Glomerular visceral epithelial cell (primary cell): ENCODE data around the gene HS6ST3.
"Not testable (repeated sequence)": the region's sequence is repeated elsewhere in the genome, so short reads cannot be mapped to it uniquely, and the experiment has no call there.

Experiments
- DNase-seq: peaks from one replicate; pipeline ENCODE4 v3.0.0-alpha.2; 2016; ENCODE audit errors: extremely low spot score

The HS6ST3 gene

GRCh38 chr13:96726651-96727050 lies 636.7 kb downstream of the HS6ST3 start:
- DNase-seq = no peak

DNA sequence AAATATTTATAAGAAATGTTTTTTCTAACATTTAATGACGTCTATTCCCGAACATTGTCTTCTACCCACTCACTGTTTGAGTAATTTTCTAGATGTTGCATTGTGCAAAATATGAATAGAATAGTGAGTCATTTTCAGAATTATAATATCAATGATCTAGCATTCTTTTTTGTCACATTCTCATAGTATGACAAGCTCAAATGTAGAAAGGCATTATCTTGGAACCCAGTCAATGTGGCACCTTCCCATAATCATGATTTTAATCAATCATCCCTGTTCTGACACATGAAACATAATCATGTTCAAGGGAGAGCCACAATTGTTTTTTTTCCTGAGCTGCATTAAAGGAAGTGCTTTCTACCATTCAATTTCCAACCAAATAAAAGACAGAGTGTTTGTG lies 638.6 kb downstream of the HS6ST3 start:
- DNase-seq = no peak

- no peak for DNase-seq
Observed at GRCh38 chr13:96730676-96731075, 640.8 kb downstream of the HS6ST3 start.

GRCh38 chr13:96734499-96734898 lies 644.6 kb downstream of the HS6ST3 start:
- DNase-seq = no peak

DNA sequence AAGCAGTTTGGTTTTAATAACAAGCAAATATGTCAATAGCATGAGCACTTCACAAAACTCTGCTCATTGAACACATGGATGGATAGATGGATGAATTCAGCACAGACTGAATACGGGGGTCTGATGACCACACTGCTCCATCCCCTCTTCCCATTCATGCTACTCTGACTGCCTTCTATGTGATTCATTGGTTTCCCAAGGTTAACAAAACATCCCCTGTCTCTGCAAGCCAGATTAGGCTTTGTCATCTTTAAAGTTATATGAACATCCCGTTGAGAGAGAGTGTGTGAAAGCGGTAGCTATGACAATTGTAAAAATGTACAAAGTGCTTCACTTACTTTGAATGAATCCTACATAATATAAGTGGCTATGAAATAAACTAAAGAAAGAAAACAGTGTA lies 651.9 kb downstream of the HS6ST3 start:
- no peak for DNase-seq

DNA sequence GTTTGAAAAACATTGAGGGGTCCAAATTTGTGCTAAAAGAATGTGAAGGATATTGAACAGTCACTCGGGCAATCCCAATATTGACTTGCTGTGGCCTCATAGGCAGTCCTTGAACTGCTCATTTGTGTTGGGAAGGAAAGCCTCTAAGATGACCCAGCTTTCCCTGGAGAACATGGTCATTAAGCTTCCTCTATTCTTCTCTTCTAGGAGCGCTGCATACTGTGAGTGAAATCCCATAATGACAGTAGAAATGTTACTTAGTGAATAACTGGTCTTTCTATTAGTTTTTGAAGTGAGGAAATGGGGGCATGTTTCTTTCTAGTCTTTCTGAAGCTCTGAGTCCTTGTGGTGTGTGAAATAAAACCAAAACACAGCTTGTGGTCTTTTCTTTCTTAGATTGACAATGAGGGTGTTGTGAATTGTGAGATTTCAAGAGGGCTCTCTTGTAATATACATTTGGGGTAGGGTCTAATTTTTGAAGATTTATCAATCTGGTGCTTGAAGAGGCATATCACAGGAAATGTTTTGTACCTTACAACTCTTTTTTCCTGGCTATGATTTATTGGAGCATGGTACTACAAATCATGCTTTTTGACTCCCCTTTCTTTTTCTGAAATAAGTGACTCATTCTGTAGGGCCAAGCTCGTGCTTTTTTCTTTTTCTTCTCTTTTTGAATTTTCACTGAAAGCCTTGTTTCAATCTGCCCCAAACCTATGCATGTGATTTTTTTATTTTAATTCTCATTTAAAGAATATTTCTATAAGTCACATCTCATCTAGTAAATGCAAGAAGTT lies 653.6 kb downstream of the HS6ST3 start:
- DNase-seq = no peak

GRCh38 chr13:96744367-96745331 lies 654.7 kb downstream of the HS6ST3 start:
- DNase-seq = no peak

- DNase-seq = no peak
Observed at GRCh38 chr13:96746886-96747285, 657.0 kb downstream of the HS6ST3 start.

GRCh38 chr13:96749825-96750224 lies 659.9 kb downstream of the HS6ST3 start:
- no peak for DNase-seq

- no peak for DNase-seq
Observed at GRCh38 chr13:96751089-96751488, 661.2 kb downstream of the HS6ST3 start.

DNA sequence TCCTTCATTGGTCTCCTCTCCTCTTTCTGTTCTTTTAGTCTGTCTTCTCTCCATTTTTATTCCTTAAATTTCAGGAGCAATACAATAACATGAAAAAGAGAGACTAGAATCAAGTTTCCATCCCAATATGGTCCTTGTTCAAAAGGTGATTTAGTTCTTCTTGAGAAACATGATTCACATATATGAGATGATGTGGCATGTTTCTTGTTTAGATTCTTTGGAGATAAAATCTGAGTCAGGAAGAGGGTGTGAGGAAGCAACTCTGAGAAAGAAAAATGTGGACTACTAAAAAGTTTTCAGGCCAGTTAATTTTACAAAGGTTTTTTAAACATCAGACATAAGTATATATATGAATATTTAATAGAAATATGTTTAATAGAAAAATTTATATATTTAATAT lies 673.0 kb downstream of the HS6ST3 start:
- no peak for DNase-seq

DNA sequence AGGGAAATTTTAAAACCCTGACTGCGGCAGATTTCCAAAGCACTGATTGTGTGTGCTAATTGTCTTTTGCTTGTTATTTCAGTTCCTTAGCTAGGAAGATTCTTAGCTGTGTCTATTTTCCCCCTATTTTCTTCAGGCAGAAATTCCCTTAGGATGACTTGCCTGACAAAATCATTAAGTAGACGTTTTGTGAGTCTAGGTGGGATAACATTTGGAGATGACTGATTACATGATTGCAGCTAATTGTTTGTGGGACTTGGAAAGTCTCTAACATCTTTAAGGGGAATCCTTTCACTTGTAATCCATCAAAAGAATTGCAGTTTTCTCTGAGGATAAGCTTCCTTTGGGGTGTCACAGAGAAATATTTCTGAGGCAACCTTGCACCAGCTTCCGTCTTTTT lies 676.4 kb downstream of the HS6ST3 start:
- DNase-seq = no peak

DNA sequence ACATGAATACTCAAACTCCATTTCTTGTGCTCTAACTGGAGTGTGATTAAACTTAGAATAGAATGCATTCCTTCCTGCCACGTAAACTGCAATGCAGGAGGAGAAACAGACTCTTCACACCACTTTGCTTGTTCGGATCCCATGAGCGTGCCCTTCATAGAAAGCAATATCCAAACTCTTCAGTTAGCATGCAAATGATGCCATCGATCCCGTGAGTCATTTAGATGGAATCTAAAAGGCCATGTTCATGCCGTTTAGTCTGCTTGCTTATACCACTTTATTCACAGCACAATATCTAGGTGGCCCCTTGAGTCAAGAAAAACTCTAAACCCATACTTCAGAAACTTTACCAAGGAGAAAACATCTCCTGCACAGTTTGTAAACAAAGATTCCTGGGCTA lies 678.6 kb downstream of the HS6ST3 start:
- DNase-seq = no peak

DNA sequence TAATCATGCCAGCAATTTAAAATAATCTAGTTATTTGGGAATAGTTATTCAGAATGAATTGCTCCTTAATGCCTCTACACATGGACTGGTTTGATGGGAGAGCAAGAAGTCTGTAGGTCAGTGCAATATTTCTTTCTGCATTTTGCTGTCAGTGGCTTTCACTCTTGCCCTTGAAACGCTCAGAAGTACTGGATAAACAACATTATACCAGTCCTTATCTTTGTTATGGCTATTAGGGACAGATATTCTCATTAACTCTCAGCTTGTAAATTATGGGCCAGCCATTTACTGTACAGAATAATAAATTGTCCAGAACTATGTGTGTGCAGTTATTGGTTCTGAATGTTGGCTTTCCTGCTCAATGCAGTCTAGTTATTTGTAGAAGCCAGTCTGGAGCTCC lies 680.0 kb downstream of the HS6ST3 start:
- no peak for DNase-seq

DNA sequence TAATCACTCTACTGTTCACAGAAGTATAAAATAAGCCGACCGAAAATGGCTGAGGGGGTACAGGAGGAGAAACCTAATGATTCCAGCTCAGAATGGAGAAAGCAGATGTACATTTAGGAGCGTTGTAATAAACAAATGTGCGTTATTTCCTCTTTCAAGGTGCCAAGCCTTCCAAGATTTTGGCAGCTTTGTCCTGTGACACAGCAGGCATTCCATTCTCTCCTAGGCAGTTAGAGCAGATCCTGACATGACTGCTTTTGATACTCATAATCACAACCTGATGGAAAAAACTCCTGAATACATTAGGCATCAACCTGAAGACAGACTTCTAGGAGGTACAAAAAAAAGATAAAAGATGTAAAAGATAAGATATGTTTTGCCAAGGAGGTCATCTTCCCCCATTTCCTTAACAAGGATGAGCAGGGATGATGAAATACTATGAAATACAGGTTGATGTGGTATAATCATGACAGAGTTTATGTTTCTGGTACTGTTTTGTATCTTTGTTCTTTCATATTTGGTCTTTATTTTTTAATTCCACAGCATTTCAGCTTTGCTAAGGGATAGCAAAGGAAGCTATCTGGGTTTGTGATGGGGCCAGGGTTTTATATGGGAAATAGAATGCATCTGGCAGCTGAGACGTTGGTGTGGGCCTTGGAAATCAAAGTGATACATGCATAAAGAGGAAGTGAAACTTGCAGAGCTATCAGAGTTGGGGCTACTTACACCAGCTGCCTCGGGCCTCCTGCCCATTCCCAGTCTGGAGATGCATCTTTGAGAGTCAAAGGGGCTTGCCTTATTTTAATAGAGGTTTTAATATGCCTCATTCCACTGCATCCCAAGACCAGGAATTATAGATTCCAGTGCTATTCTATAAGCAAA lies 681.8 kb downstream of the HS6ST3 start:
- DNase-seq = no peak

GRCh38 chr13:96772426-96772825 lies 682.5 kb downstream of the HS6ST3 start:
- no peak for DNase-seq

DNA sequence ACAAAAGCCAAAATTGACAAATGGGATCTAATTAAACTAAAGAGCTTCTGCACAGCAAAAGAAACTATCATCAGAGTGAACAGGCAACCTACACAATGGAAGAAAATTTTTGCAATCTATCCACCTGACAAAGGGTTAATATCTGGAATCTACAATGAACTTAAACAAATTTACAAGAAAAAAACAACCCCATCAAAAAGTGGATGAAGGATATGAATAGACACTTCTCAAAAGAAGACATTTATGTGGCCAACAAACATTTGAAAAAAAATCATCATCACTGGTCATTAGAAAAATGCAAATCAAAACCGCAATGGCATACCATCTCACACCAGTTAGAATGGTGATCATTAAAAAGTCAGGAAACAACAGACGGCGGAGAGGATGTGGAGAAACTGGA lies 688.4 kb downstream of the HS6ST3 start:
- not testable (repeated sequence) for DNase-seq

DNA sequence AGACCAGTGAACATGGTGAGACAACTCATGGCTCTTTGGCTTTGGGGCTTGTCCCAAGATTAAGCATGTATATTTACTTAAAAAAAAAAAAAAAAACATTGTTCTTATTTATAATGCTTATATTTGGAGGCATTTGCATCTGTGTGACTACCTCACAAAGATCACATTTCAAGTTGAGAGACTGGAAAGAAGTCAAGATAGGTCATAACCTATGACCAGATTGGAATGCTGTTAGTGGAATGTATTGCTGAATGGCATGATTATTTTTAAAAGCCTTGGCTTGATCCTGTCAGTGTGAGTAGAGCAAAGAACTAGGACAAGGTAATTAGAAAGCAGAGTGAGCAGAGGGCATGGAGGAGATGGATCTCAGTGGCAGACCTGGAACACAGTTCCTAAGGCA lies 689.8 kb downstream of the HS6ST3 start:
- no peak for DNase-seq

DNA sequence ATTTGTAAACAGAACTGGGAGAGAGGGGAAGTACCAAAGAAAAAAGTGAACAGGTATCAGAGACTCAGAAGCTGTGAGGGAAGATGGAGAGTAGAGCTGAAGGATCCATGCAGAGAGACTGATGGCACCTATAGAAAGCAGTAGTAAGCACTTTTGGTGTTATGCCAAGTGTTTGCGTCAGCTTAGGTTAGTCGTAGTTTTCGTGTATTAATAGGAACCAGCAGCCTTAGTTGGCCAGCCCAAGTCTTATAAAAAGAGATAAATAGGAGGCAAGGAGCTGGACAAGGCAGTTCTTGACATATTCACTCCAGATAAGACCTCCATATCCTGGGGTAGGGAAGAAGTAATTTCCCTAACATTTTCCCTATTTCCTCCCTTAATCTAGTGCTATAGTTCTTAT lies 690.2 kb downstream of the HS6ST3 start:
- DNase-seq = no peak

DNA sequence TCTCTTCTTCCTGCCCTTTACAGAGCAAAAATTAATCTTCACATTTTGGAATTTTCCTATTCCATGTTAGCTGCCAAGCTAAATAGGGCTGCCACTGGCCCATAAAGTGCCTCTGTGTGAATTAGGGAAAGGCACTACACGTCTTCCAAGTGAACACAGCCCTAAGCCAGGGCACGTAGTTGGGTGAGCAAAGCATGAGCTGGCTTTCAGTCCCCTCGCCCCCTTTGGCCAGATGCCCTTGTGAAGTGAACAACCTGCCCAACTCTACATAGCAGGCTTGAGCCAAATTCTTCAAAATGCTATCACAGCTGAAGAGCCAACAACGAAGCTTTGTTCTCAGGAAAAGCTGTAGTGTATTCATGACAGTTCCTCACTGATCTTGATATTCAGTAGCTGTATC lies 691.2 kb downstream of the HS6ST3 start:
- DNase-seq = no peak

DNA sequence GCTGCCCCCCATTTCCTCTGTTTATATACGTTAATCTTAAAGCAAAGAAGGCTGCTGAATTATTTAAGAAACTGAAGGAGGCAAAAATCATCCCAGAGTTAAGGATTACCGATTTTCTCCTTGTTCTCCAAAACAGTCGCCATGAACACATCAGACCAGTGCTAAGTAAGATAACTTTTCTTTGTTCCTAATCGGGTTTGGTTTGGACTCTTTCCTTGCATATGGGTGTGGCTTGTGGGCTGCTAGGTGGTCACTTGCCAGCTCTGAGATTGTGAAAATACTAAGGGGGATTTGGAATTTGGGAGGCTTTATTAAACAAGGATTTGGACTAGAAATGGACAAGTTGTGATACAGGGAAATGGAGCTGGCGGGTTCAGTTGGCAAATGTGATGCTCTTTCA lies 692.3 kb downstream of the HS6ST3 start:
- no peak for DNase-seq

GRCh38 chr13:96783057-96783456 lies 693.1 kb downstream of the HS6ST3 start:
- no peak for DNase-seq
